K562 (cell line): Measurements from ENCODE around the gene GSS. TPM values are rescaled to one million over a fixed set of nuclear protein-coding genes. Genes with fewer than 3 reads are reported as not detected.
A peak's percentile ranks its signal among the peaks of the same experiment; 100 is the strongest.

Experiments used
- ATAC-seq: fragments of 200-7000 bp; cut with Tn5 transposase; 3 replicates; pipeline ENCODE4 v1.9.1; 2020; ENCODE audit warnings: moderate library complexity
- BruUV-seq: library from RNA; stranded (reverse); fragments of 400-500 nt; replicated peaks from 2 replicates; lab custom pipeline; 2021; lab: Mats Ljungman, UMichigan
- CTCF ChIA-PET: fragments of 300-600 bp; formaldehyde crosslinking; extraction: SDS; loops from one replicate; lab custom pipeline; 2021; ENCODE audit warnings: low intra/inter-chr PET ratio; lab: Yijun Ruan, JAX
- POLR2A ChIA-PET: fragments of 300-600, 350-650 bp; sonication (Branson Sonifier 250); formaldehyde crosslinking; extraction: SDS; loops from one replicate; lab custom pipeline; 2021; ENCODE audit warnings: antibody characterized with exemption, inconsistent platforms; lab: Yijun Ruan, JAX
- DNase-seq, 4 experiments: peaks; one replicate each; pipeline versions ENCODE4 v3.0.0 to v3.0.0-alpha.2; 2011 to 2018; ENCODE audit warnings: low spot score in 3 of 4, mixed read lengths in 3 of 4; ENCODE audit errors: extremely low read depth in 1 of 4
- FAIRE-seq: peaks from 2 replicates; lab custom pipeline; 2011; peaks lifted over from hg19 to GRCh38; lab: Jason Lieb, UNC
- H2AFZ ChIP-seq: 2 replicates; pipeline ENCODE4 v1.6.0; 2011; ENCODE audit warnings: low read depth, low read length, control low read depth, inconsistent platforms
- H3K27ac ChIP-seq: fragments of 200-600 bp; 3 replicates; pipeline ENCODE4 v1.8.0; 2011; ENCODE audit warnings: low read depth, mild to moderate bottlenecking, control low read depth, inconsistent platforms, low read length, moderate library complexity, mixed read lengths; ENCODE audit errors: extremely low read depth
- H3K27me3 ChIP-seq, 2 experiments: fragments of 300-600 bp in 1 of 2; 2 replicates in 1 of 2; 3 replicates in 1 of 2; pipeline versions ENCODE4 v1.6.0 to v1.8.0; 2011; ENCODE audit warnings: inconsistent platforms in 2 of 2, low read length in 2 of 2, mild to moderate bottlenecking in 1 of 2, mixed read lengths in 1 of 2, moderate library complexity in 1 of 2; ENCODE audit not compliant: control insufficient read depth in 2 of 2, insufficient read depth in 2 of 2
- H3K36me3 ChIP-seq: fragments of 300-600 bp; 3 replicates; pipeline ENCODE4 v1.8.0; 2011; ENCODE audit warnings: mild to moderate bottlenecking, low read length, inconsistent platforms; ENCODE audit not compliant: control insufficient read depth, insufficient read depth
- H3K4me1 ChIP-seq, 2 experiments: fragments of 200-600 bp in 1 of 2; replicated peaks in 1 of 2; 2 replicates in 1 of 2; 3 replicates in 1 of 2; pipeline versions ENCODE4 v1.5.1 to v1.8.0; 2011; ENCODE audit warnings: inconsistent platforms in 2 of 2, low read length in 2 of 2, mild to moderate bottlenecking in 1 of 2, mixed read lengths in 1 of 2, moderate library complexity in 1 of 2; ENCODE audit not compliant: control insufficient read depth in 2 of 2, insufficient read depth in 2 of 2
- H3K4me2 ChIP-seq: 2 replicates; pipeline ENCODE4 v1.6.1; 2011; ENCODE audit warnings: low read length, control low read depth, inconsistent platforms, mixed read lengths; ENCODE audit not compliant: insufficient read depth
- H3K4me3 ChIP-seq: fragments of 200-600 bp; sonication (generic), shearing (Covaris generic); 2 replicates; pipeline ENCODE4 v1.5.1; 2016; ENCODE audit warnings: control low read depth, inconsistent platforms
- H3K79me2 ChIP-seq: fragments of 200-600 bp; 3 replicates; pipeline ENCODE4 v1.8.0; 2011; ENCODE audit warnings: low read length, inconsistent platforms; ENCODE audit not compliant: control insufficient read depth, insufficient read depth
- H3K9ac ChIP-seq, 2 experiments: 2 replicates each; pipeline versions ENCODE4 v1.6.0 to v1.6.1; 2011; ENCODE audit warnings: low read depth in 2 of 2, low read length in 2 of 2, control low read depth in 1 of 2, inconsistent platforms in 1 of 2, mild to moderate bottlenecking in 1 of 2, mixed read lengths in 1 of 2; ENCODE audit not compliant: insufficient read depth in 1 of 2
- H3K9me1 ChIP-seq: one replicate; pipeline ENCODE4 v1.6.0; 2011; ENCODE audit warnings: inconsistent platforms, mild to moderate bottlenecking, low read length, moderate library complexity; ENCODE audit not compliant: control insufficient read depth, insufficient read depth
- H3K9me3 ChIP-seq: replicated peaks from 2 replicates; pipeline ENCODE4 v1.5.1; 2011; ENCODE audit warnings: low read depth, low read length, inconsistent platforms; ENCODE audit not compliant: control insufficient read depth, insufficient read depth
- H4K20me1 ChIP-seq: replicated peaks from 2 replicates; pipeline ENCODE4 v1.6.1; 2011; ENCODE audit warnings: low read length, inconsistent platforms, mixed read lengths; ENCODE audit not compliant: control insufficient read depth, insufficient read depth
- CREB1 ChIP-seq, 2 experiments: sonication (generic) in 1 of 2; formaldehyde crosslinking in 1 of 2; IDR thresholded peaks; 2 replicates each; pipeline versions ENCODE4 v1.6.1 to v1.8.0; 2012 to 2022; ENCODE audit warnings: inconsistent platforms in 1 of 2, mild to moderate bottlenecking in 1 of 2, missing genetic modification reagents in 1 of 2, moderate library complexity in 1 of 2
- PBX2 ChIP-seq, 2 experiments: IDR thresholded peaks in 1 of 2; conservative IDR thresholded peaks in 1 of 2; 2 replicates each; pipeline ENCODE4 v1.6.1; 2016; ENCODE audit warnings: low read depth in 2 of 2, mild to moderate bottlenecking in 1 of 2, missing compliant biosample characterization in 1 of 2, missing genetic modification characterization in 1 of 2, moderate library complexity in 1 of 2
- RBM39 ChIP-seq: fragments of 200-400 bp; formaldehyde crosslinking; optimal IDR thresholded peaks from 2 replicates; pipeline ENCODE3; 2018; ENCODE audit warnings: low read depth, low read length
- STAT5B ChIP-seq: fragments of 250-450 bp; sonication (Bioruptor Pico); IDR thresholded peaks from 2 replicates; pipeline ENCODE4 v1.8.0; 2021; ENCODE audit warnings: mild to moderate bottlenecking, inconsistent platforms
- ZNF121 ChIP-seq: sonication (generic); formaldehyde crosslinking; conservative IDR thresholded peaks from 2 replicates; pipeline ENCODE4 v1.8.0; 2022; ENCODE audit warnings: missing genetic modification reagents
- ZNF174 ChIP-seq: fragments of 250-450 bp; sonication (Bioruptor Pico); IDR thresholded peaks from 2 replicates; pipeline ENCODE4 v1.4.0; 2020; ENCODE audit warnings: mild to moderate bottlenecking
- WGBS: fragments of 100-300 bp; shearing (Covaris generic); methylation state at CpG from one replicate; pipeline ENCODE4 v1.1.6; 2016; ENCODE audit warnings: low coverage, mixed read lengths; ENCODE audit not compliant: insufficient coverage; ENCODE audit errors: missing lambda C conversion rate; 5-methylcytosine and 5-hydroxymethylcytosine counted together
- in situ Hi-C: fragments of 300-500 bp; cut with MboI; formaldehyde crosslinking; loops from 4 replicates; pipeline ENCODE4 v1.15.0; 2018; ENCODE audit warnings: inconsistent platforms, mixed read lengths
- intact Hi-C: fragments of 100-400 bp; cut with micrococcal nuclease; formaldehyde crosslinking; loops from 2 replicates; pipeline ENCODE4 v1.14.2; 2022
- polyA plus RNA-seq, 8 experiments: library from polyadenylated mRNA; depleted of rRNA in 4 of 8; stranded (reverse) in 5 of 8; unstranded in 3 of 8; fragments of >200 nt; fragmentation: Nextera tagmentation in 2 of 8; fragmentation: Illumina TruSeq in 1 of 8; extraction: Ambion mirVana in 2 of 8; extraction: Trizol in 1 of 8; gene quantifications; 2 replicates each; pipeline versions ENCODE4 v1.2.1 to v1.2.3, GENCODE V29; 2011 to 2014; ENCODE audit warnings: inconsistent platforms in 1 of 8, missing spikeins in 1 of 8
- total RNA-seq, 7 experiments: library from RNA; depleted of rRNA in 6 of 7; stranded (reverse); fragments of >200 nt in 6 of 7; fragmentation: Illumina TruSeq in 2 of 7; extraction: Trizol in 2 of 7; gene quantifications; 2 replicates each; pipeline versions ENCODE4 v1.2.1 to v1.2.3, GENCODE V29; 2011 to 2021; ENCODE audit warnings: low replicate concordance in 1 of 7
- TF ChIP-seq, protein P1 (sequence below): fragments of 450-650 bp; IDR thresholded peaks from one replicate; pipeline ENCODE4 v1.6.1; 2018; ENCODE audit warnings: mild to moderate bottlenecking, moderate library complexity; ENCODE audit not compliant: partially characterized antibody
- TF ChIP-seq, protein P2 (sequence below): sonication (generic); formaldehyde crosslinking; IDR thresholded peaks from 2 replicates; pipeline ENCODE4 v1.8.0; 2023; ENCODE audit warnings: mild to moderate bottlenecking, missing genetic modification reagents

Gene GSS
- total and polyA plus RNA-seq, 9 of the 15 experiments (the other 6 are each of a cell fraction or from before 2014, with no cell fraction given) = 18.4 to 165 (median 89.4) TPM

- no peak for TF ChIP-seq PBX2 (CRISPR knock-in tag; IDR thresholded peaks at IDR 0.05; ENCODE audit: low read depth)
- TF ChIP-seq PBX2 (tag; conservative IDR thresholded peaks at IDR 0.05; ENCODE audit: low read depth) = no peak
- TF ChIP-seq STAT5B (CRISPR knock-in tag) = no peak
- TF ChIP-seq RBM39 = no peak
- TF ChIP-seq CREB1 (IDR thresholded peaks at IDR 0.05) = no peak
- TF ChIP-seq CREB1 (CRISPR knock-in tag; IDR thresholded peaks at IDR 0.05) = no peak
- TF ChIP-seq, protein P1, sequence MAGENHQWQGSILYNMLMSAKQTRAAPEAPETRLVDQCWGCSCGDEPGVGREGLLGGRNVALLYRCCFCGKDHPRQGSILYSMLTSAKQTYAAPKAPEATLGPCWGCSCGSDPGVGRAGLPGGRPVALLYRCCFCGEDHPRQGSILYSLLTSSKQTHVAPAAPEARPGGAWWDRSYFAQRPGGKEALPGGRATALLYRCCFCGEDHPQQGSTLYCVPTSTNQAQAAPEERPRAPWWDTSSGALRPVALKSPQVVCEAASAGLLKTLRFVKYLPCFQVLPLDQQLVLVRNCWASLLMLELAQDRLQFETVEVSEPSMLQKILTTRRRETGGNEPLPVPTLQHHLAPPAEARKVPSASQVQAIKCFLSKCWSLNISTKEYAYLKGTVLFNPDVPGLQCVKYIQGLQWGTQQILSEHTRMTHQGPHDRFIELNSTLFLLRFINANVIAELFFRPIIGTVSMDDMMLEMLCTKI = no peak
- TF ChIP-seq ZNF174 = no peak
Observed at GRCh38 chr20:34965051-34965450, 9.4 kb upstream of the GSS start (continued).

- no peak for FAIRE-seq
- DNase-seq = no peak
- WGBS = 46% methylated on average over 3 of the region's 5 CpGs
- H3K9me1 ChIP-seq = no peaks in the 10 kb centered on the region
- intact Hi-C loops (no loop called here), in situ Hi-C loops (no loop called here)
- H3K27me3 ChIP-seq = no peaks in the 10 kb centered on the region
- H3K9me3 ChIP-seq = no peaks in the 10 kb centered on the region
- ChIA-PET CTCF (no interaction called here), POLR2A (no interaction called here)
- TF ChIP-seq ZNF121 = peak; percentile 74
- TF ChIP-seq, protein P2, sequence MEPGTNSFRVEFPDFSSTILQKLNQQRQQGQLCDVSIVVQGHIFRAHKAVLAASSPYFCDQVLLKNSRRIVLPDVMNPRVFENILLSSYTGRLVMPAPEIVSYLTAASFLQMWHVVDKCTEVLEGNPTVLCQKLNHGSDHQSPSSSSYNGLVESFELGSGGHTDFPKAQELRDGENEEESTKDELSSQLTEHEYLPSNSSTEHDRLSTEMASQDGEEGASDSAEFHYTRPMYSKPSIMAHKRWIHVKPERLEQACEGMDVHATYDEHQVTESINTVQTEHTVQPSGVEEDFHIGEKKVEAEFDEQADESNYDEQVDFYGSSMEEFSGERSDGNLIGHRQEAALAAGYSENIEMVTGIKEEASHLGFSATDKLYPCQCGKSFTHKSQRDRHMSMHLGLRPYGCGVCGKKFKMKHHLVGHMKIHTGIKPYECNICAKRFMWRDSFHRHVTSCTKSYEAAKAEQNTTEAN = no peak
- H2AFZ ChIP-seq = no peak overlapping the region
- H3K27ac ChIP-seq = no peak overlapping the region
- H3K9ac ChIP-seq = no peak overlapping the region
- no peak for ATAC-seq
- no peaks in the 10 kb centered on the region for H3K36me3 ChIP-seq
- peaks cover 12 to 17% of the 10 kb centered on the region in 2 experiments; a peak in 3 of 5 replicates for H3K4me1 ChIP-seq
- H3K4me2 ChIP-seq = no peak overlapping the region
- H3K4me3 ChIP-seq = no peak overlapping the region
- BruUV-seq = no TSS peak
- no peaks in the 10 kb centered on the region for H4K20me1 ChIP-seq
- H3K79me2 ChIP-seq = no peaks in the 10 kb centered on the region
Observed at GRCh38 chr20:34964486-34964885, 8.9 kb upstream of the GSS start.
